Measurements from ENCODE around the gene EEF1A1. TPM values are rescaled to one million over a fixed set of nuclear protein-coding genes. Genes with fewer than 3 reads are reported as not detected.

Gene EEF1A1
- polyA plus RNA-seq, 1 donor (not counting 4 experiments of a cell fraction or from before 2014, with no cell fraction given), result 11,226 TPM

- Histone ChIP-seq H3K9ac (ENCODE audit: control insufficient read depth, extremely low read depth, insufficient read depth, low read length) (no peak overlapping the region), H2AFZ (ENCODE audit: control insufficient read depth, low read length) (no peak overlapping the region), H4K20me1 (ENCODE audit: control insufficient read depth, extremely low read depth, insufficient read depth, low read length) (peaks cover 18% of the 10 kb centered on the region), H3K36me3 (ENCODE audit: control insufficient read depth in 2 of 2, extremely low read depth in 1 of 2, insufficient read depth in 2 of 2, low read length in 2 of 2) (peaks cover 4 to 19% of the 10 kb centered on the region in 2 experiments), H3K4me2 (ENCODE audit: control insufficient read depth, extremely low read depth, insufficient read depth, low read depth, low read length) (no peak overlapping the region), H3K27ac (ENCODE audit: control insufficient read depth, insufficient read depth, low read length) (no peak overlapping the region), H3K4me1 (ENCODE audit: control insufficient read depth, extremely low read depth, insufficient read depth, low read length) (no peaks in the 10 kb centered on the region), H3K9me1 (ENCODE audit: control insufficient read depth, extremely low read depth, insufficient read depth, low read length) (no peaks in the 10 kb centered on the region), H3K79me2 (ENCODE audit: control insufficient read depth, insufficient read depth, low read length) (peaks cover 1% of the 10 kb centered on the region), H3K27me3 (ENCODE audit: control insufficient read depth, extremely low read depth, insufficient read depth, low read length) (no peaks in the 10 kb centered on the region), H3K9me3 (ENCODE audit: control insufficient read depth, low read depth, low read length) (no peaks in the 10 kb centered on the region), H3K4me3 (ENCODE audit: control insufficient read depth in 2 of 3, extremely low read depth in 1 of 3, insufficient read depth in 2 of 3, low read depth in 1 of 3, low read length in 3 of 3) (no peak overlapping the region)
- FAIRE-seq, result no peak
- dilution Hi-C loops (cut with MboI; ENCODE audit: extremely low pct_ligation_motif_present, low sequenced_read_pairs), result loop anchor here (25.0 kb wide), 1 partner anchor 99 kb away; no protein-coding TSS in a partner anchor
- no peak for DNase-seq (ENCODE audit: low read depth, low spot score)
- no peak for TF ChIP-seq EZH2 (IDR thresholded peaks at IDR 0.05; ENCODE audit: low read length)
- no peak for TF ChIP-seq CTCF (optimal IDR thresholded peaks at IDR 0.05 in 1 of 3, IDR thresholded peaks at IDR 0.05 in 1 of 3, conservative IDR thresholded peaks at IDR 0.05 in 1 of 3; ENCODE audit: extremely low read depth in 1 of 3, insufficient read depth in 2 of 3, low read length in 3 of 3)
Observed at GRCh38 chr6:73513496-73513854, 7.4 kb downstream of the EEF1A1 start.

- no peak overlapping the region for H3K27ac ChIP-seq (ENCODE audit: control insufficient read depth, insufficient read depth, low read length)
- H3K27me3 ChIP-seq (ENCODE audit: control insufficient read depth, extremely low read depth, insufficient read depth, low read length), result no peaks in the 10 kb centered on the region
- H3K9me3 ChIP-seq (ENCODE audit: control insufficient read depth, low read depth, low read length), result no peaks in the 10 kb centered on the region
- dilution Hi-C loops (cut with MboI; ENCODE audit: extremely low pct_ligation_motif_present, low sequenced_read_pairs), result loop anchor here (25.0 kb wide), 1 partner anchor 101 kb away; no protein-coding TSS in a partner anchor
- TF ChIP-seq EZH2 (IDR thresholded peaks at IDR 0.05; ENCODE audit: low read length), result no peak
- no peak for TF ChIP-seq CTCF (optimal IDR thresholded peaks at IDR 0.05 in 1 of 3, IDR thresholded peaks at IDR 0.05 in 1 of 3, conservative IDR thresholded peaks at IDR 0.05 in 1 of 3; ENCODE audit: extremely low read depth in 1 of 3, insufficient read depth in 2 of 3, low read length in 3 of 3)
- H3K9me1 ChIP-seq (ENCODE audit: control insufficient read depth, extremely low read depth, insufficient read depth, low read length), result no peaks in the 10 kb centered on the region
- H3K9ac ChIP-seq (ENCODE audit: control insufficient read depth, extremely low read depth, insufficient read depth, low read length), result no peak overlapping the region
- H2AFZ ChIP-seq (ENCODE audit: control insufficient read depth, low read length), result no peak overlapping the region
- FAIRE-seq (no peak), DNase-seq (ENCODE audit: low read depth, low spot score) (no peak)
- H3K36me3 ChIP-seq (ENCODE audit: control insufficient read depth in 2 of 2, extremely low read depth in 1 of 2, insufficient read depth in 2 of 2, low read length in 2 of 2), result peaks cover 2 to 12% of the 10 kb centered on the region in 2 experiments
- peaks cover 18% of the 10 kb centered on the region for H4K20me1 ChIP-seq (ENCODE audit: control insufficient read depth, extremely low read depth, insufficient read depth, low read length)
- no peaks in the 10 kb centered on the region for H3K79me2 ChIP-seq (ENCODE audit: control insufficient read depth, insufficient read depth, low read length)
- no peaks in the 10 kb centered on the region for H3K4me1 ChIP-seq (ENCODE audit: control insufficient read depth, extremely low read depth, insufficient read depth, low read length)
- H3K4me2 ChIP-seq (ENCODE audit: control insufficient read depth, extremely low read depth, insufficient read depth, low read depth, low read length), result no peak overlapping the region
- no peak overlapping the region for H3K4me3 ChIP-seq (ENCODE audit: control insufficient read depth in 2 of 3, extremely low read depth in 1 of 3, insufficient read depth in 2 of 3, low read depth in 1 of 3, low read length in 3 of 3)
Observed at GRCh38 chr6:73511796-73512195, 9.0 kb downstream of the EEF1A1 start.
